Activated T-cell treated with anti-CD3 and anti-CD28 coated beads for 48 hours (primary cell): ENCODE results near the gene IL17RA.
"Not testable (repeated sequence)": the region's sequence is repeated elsewhere in the genome, so short reads cannot be mapped to it uniquely, and the experiment has no call there.

Source experiments
- DNase-seq: peaks from one replicate; pipeline ENCODE4 v3.0.0-alpha.2; 2020; ENCODE audit warnings: low read depth

The IL17RA gene, protein sequence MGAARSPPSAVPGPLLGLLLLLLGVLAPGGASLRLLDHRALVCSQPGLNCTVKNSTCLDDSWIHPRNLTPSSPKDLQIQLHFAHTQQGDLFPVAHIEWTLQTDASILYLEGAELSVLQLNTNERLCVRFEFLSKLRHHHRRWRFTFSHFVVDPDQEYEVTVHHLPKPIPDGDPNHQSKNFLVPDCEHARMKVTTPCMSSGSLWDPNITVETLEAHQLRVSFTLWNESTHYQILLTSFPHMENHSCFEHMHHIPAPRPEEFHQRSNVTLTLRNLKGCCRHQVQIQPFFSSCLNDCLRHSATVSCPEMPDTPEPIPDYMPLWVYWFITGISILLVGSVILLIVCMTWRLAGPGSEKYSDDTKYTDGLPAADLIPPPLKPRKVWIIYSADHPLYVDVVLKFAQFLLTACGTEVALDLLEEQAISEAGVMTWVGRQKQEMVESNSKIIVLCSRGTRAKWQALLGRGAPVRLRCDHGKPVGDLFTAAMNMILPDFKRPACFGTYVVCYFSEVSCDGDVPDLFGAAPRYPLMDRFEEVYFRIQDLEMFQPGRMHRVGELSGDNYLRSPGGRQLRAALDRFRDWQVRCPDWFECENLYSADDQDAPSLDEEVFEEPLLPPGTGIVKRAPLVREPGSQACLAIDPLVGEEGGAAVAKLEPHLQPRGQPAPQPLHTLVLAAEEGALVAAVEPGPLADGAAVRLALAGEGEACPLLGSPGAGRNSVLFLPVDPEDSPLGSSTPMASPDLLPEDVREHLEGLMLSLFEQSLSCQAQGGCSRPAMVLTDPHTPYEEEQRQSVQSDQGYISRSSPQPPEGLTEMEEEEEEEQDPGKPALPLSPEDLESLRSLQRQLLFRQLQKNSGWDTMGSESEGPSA

DNA sequence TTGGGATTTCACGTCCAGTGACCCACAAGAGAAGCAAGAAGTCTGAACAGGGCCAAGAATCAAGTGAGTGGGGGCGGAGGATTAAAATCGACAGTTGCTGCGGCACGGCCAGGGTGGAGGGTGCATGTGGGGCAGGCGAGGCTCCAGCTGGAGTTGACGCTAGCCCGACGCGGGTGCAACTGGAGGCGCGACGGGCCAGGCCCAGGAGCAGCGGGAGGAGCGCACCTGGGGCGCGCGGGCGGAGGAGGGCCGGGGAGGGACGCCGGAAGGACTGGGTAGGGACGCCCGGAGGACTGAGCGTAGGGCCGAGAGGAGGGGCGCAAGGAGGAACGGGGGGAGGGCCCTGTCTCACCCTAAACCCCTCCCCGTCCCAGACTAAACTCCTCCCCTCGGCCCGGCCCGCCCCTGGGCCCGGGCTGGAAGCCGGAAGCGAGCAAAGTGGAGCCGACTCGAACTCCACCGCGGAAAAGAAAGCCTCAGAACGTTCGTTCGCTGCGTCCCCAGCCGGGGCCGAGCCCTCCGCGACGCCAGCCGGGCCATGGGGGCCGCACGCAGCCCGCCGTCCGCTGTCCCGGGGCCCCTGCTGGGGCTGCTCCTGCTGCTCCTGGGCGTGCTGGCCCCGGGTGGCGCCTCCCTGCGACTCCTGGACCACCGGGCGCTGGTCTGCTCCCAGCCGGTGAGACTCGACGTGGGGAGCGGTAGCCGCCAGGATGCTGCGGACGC lies at the start of gene IL17RA:
IL17RA (plus strand) TSS at position 447 of the 723 bp plus-strand sequence; CDS start at position 539, 92 bp downstream.
- peak; percentile 92 for DNase-seq

DNA sequence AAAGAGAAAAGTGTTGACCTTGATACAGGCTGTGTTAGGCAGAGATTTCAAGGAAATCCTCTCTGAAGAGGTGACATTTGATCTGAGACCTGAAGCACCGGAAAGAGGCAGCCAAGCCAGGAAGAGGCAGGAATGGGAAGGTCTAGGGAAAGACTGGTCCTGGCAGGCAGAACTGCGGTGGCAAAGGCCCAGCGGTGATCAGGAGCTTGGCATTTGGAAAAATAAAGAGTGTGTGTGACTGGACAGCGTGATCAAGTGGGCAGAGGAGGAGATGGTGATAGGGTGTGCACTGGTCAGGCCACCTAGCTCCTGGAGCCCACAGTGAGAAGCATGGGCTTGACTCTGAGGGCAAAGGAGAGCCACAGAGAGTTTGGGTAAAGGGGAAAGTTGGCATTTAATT lies 49.6 kb upstream of the IL17RA start:
- no peak for DNase-seq

DNA sequence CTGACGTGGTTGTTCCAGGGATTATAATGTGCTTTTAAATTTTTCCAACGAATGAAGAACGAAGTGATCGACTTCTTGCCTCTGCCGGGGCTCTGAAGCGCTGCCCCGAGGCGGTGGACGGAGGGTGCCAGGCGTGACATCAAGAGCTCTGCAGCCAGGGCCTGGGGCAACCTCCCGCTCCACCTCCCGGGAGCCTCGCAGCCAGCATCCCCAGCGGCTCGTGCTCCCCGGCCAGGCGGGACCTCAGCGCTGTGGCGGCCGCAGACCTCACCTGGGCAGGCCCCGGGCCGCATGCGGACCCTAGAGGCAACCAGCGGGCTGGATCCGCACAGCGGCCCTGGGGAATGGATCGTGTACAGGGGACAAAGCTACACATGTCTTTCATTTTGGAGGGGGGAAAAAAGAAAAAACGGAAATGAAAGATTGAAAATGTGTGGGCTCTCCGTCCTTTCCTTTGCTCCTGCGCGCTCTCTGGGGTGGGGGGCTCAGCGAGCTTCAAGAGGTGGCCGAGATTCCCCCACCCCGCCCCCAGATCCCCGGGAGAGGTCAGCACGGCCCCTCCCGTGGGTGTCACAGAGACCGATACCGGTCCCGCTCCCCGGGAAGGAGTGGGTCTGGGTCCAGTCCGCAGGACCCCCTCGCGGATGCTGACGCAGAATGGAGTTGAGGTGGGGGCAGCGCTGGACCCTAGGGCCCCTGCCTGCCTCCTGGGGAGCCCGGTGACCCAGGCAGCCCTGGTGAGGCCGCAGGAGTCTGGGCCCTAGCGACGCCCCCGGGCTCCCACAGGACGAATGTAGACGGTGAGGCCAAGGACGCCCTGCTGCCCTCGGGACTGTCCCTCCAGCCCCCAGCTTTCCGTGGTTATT lies 48.6 kb upstream of the IL17RA start:
- DNase-seq, result not testable (repeated sequence)

DNA sequence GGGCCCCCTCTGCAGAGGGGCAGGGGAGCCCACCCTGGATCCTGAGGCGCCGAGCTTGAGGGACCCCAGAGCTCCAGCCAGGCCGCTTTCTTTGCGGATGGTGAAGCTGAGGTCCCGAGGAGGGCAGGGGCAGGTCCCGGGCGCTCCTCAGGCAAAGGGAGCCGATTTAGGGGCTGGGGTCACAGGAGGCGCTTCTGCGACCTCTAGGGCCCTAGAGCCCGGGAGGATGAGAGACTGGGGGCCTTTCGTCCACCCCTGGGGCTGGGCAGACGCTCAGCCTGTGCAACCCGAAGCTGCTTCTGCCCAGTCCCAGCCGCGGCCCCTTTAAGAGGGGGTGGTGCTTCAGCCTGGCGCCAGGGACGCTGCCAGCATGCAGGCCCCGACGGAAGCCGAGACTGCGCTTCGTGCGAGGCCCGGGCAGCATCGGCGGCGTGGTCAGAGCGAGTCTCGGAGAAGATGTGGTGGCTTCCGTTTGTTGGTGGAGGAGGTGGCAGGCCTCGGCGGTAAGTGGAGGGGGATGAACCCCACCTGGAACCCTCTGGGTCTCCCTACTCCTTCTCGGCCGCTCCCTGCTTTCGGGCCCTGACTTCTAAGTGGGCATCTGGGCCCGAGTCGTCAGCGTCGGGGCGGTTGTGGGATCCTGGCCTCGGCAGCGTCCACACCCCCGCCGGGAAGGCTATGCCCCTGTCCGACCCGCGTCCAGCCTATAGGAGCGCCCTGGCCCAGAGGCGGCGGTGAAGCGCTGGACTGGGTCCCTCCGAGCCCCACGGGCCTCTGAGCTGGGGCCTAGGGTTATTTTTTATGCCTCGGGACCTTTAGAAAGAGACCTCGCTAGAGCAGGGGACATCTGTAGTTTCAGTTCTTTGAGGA lies 47.7 kb upstream of the IL17RA start:
- DNase-seq, result not testable (repeated sequence)

DNA sequence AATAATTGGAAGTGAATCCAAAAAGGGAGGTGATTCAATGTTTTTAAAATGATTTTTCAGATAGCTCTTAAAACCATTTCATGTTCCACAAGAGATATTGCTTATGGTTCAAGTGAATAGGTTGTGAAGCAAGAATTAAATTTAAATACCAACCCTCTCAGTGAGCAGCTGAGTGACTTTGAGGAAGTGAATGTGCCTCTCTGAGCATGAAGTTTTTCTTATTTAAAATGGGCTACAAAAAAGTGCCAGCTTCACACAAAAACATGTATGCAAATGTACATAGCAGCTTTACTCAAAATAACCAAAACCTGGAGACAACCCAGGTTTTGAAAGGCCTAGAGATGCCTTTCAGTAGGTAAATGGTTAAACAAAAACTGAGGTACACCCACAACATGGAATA lies 41.3 kb upstream of the IL17RA start:
- DNase-seq, result no peak

DNA sequence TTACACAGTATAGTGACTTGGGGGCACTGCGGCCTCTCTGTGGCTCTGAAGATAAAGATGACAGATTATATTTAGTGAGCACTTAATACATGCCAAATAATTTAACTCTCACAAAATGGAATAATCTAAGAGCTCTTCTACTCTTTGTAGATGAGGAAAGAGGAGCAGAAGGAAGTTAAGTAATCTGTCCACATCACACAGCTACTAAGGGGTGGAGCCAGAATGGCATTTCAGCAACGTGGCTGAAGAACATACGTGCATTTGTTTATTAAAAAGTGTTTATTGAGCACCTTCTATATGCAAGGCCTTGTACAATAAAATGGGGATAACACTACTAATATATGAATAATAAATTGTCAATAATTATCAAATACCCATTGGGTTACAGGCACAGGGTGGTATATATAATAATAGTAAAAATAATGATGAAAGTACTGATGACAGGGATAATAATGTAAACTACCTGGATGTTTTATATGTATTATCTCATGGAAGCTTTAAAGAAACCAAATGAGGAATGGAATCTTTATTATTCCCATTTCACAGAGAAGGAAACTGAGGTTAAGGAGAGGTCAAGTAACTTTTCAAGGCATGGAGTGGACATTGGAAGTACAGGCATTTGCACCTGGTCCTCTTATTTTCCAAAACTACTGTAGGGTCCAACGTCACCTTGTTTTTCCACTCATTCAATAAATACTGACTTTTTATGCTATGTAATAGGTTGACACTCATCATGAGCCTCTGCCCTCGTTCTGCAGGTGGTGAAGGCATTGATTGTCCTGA lies 38.0 kb upstream of the IL17RA start:
- DNase-seq, result no peak

DNA sequence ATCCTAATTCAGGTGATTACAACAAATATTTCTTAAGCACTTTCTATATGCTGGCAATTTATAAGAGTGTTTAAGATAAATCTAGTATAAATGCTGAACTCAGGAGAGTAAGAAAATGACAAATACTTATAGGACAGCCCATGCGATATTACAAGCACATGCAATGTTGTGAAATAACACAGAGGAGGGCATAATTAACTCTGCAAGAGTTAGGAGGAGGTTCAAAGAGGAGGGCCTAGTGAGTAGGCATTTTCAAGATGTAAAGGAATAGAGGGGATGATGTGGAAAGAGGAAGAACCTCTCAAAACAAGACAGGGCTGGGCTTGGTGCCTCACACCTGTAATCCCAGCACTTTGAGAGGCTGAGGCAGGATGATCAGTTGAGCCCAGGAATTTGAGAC lies 37.1 kb upstream of the IL17RA start:
- DNase-seq, result no peak

DNA sequence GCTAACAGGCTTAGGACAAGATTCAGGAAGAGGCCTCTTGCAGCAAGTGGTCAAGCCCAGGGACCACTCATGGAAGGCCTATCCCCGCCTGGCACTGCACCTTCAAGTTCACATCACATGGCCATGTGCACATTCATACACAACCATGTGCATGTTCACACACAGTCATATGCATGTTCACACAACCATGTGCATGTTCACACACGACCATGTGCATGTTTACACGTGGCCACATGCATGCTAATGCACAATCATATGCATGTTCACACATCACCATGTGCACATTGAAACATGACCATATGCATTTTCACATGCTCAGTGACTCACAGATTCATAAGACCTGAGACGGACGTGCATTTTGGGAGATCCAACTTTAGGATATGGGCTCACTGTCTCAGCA lies 28.7 kb upstream of the IL17RA start:
- no peak for DNase-seq

DNA sequence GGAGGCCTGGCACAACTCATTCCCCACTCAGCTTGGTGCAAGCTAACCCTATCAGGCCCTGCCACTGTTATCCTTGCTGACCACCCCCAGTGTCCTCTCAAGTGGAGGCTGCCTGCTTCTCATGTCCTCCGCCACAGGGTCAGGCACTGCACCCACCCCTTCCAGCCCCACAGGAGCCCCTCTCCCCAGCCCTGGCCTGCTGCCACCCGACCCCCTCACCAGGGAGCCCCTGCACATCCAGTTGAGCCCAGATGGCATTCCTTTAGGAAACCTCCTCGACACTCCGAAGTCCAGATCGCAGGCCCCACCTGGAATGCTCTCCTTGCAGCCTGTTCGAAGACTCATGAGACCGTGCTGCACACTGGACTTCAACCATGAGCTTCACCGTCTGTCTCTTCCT lies 28.0 kb upstream of the IL17RA start:
- DNase-seq, result no peak

DNA sequence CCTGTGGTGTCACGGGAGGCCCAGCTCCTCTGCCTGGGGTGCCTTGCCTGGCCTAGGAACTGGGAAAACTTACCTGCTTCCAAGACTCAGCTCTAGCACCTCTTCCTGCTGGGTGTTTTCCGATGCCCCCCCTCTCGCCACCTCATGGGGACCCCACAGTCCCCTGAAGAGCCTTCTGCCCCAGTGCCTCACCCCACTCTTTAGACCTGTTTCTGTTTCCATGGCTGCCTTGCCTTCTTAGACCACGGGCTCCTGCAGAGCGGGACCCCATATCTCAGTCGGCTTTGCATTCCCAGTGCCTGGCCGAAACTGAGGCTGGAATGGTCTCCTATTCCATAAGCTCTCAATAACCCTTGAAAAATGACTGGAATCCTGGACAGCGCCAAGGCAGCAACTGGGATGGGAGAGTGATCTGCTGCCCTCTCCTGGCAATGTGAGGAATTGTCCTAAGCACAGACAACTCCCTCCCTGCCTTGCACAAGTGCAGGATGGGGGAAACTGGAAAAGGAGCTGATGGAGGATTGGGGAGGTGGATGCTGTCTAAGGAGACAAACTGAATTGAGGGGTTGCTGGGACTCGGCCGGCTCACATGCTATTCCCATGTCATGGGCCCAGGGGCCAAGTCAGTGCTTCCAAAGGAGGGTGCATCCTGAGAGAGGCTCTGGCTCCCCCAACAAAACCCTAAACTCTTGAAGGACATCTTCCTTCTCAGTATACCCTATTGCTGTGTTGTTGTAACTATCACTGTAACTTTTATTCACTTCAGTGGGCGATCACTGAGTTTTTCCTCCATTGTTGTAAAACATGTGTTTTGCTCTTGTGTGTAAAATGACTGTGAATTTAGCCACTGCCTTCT lies 26.6 kb upstream of the IL17RA start:
- DNase-seq, result peak; percentile 26

DNA sequence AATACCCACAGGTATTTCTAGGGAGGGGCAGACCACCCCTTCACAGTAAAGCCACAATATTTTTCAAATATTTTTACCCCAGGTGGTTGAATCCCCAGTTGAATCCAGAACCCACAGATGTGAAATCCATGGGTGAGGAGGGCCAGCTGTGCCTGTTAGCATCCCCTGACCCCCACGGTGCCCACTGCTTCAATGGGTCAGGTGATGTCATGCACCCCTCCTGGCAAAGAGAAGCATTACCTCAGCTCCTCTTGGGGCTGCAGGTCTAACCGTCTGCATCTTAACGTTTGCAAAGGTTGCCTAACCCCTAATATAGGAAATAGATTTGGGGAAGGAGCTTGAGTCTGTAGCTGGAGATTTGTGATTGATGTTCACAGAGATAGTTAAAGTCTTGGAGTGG lies 24.7 kb upstream of the IL17RA start:
- DNase-seq, result no peak

DNA sequence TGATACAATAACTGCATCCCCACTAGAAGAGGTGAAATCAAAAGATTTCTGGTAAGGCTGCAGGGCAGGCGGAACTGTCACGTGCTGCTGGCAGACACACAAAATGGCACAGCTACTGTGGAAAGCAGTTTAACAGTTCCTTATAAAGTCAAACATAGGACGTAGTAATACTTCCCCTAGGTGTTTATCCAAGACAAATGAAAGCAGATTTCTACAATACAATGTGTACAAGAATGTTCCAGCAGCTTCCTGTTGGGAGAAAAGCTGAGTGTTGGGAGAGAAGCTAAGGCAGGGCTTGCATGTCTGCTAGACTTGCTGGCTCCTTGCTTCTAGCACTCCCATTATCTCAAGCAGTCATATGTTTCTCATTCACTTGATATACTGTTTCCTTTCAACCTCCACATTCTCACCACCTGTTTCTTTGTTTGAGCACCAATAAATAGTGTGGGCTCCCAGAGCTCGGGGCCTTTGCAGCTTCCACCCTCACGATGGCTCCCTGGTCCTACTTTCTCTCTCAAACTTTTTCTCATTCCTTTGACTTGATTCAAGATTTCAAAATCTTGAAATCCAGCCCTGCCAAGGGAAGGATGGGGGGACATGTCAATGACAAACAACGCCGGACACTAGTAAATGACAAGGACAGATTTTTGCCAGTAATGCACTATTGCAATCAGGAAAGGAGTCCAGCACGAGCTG lies 21.2 kb upstream of the IL17RA start:
- DNase-seq, result no peak

DNA sequence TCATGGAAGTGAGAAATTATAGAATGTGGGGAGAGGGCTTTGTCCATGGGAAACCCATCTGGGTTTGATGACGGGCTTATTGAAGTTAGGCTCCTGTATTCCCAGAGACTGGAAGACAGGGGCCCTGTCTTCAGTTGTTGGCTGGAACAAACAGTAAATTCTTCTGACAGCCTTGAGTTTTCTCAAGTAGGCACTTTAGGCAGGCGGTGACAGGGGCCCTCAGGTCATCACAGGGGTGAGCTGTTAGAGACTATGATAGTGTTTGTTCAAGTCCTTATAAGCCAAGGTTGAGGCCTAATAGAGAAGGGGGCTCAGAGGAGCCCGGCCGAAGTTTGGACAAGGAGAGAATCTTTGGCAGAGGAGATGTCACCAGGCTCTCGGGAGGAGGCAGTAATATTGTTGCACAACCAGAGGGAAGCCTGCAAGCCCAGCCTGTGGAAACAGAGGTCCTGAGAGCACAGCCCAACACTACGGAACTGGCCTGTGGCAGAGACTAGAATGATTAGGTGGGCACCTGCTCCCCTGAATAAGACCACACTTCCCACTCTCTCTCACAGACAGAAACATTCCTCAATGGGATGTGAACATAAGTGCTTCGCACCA lies 20.2 kb upstream of the IL17RA start:
- no peak for DNase-seq

DNA sequence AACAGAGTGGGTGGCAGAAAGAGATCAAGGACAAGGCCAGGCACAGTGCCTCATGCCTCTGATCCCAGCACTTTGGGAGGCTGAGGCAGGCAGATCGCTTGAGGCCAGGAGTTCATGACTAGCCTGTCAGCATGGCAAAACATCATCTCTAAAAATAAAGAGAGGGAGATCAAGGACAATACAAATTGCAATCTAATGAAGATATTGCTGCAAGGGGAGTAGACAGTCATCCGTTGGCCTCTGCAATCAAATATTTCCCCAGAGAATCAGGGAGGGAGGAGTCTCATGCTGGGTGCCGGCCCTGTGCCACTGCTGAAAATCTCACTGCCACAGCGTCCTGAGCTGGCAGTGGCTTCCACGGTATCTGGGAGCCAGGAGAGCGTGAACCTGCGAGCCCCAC lies 19.4 kb upstream of the IL17RA start:
- DNase-seq, result no peak

DNA sequence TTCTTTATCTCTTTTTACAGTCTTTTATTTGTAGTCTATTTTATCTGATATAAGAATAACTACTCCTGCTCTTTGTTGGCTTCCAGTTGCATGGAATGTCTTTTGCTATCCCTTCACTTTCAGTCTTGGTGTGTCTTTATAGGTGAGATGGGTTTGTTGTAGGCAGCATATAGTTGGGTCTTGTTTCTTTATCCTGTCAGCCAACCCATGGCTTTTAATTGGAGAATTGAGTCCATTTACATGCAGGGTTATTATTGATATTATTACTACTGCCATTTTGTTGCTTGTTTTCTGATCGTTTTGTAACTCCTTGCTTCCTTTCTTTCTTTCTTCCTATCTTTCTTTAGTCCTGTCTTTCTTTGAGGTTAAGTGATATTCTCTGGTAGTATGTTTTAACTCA lies 11.9 kb upstream of the IL17RA start:
- no peak for DNase-seq

DNA sequence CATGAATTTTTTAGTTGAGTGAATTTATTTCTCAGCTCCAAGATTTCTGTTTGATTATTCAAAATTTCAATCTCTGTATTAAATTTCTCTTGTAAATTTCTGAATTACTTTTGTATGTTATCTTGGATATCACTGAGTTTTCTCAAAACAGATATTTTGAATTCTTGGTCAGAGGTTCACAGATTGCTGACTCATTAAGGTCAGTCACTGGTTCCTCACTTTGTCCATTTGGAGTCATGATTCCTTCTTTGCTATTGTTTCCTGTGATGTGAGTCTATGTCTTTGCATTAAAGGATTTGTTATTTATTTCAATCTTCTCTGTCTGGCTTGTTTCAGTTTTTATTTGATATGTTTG lies 10.2 kb upstream of the IL17RA start:
- no peak for DNase-seq

DNA sequence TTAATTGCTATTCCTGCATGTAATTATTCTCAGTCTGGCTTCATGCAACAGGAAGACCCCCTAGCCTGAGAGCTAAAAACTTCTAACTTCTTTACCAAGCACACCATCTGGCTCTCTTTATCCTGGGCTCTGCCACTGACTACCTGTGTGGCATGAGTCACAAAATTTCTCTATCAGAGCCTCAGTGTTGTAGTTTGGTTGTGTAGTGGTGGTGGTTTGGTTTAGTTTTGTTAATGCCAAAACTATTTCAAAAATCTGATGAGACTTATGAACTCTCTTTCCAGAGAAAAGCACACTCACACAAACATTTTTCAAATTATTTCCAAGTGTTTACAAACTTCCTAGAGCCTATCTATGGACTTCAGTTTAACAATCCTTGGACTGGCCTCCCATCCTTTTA lies 7.5 kb upstream of the IL17RA start:
- DNase-seq, result no peak

DNA sequence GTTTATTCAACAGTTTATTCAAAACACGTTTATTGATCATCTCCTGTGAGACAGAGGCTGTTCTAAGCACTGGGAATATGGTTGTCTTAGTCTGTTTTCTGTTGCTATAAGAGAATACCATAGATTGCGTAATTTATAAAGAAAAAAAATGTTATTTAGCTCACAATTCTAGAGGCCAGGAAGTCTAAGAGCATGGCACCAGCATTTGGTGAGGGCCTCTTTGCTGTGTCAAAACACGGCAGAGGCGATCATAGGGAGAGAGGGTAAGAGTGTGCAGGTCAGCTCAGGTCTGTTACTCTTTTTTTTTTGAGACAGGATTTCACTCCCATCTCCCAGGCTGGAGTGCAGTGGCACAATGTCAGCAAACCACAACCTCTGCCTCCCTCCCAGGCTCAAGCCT lies 5.2 kb upstream of the IL17RA start:
- no peak for DNase-seq
